ENCODE data around the gene DNAH1. TPM values are rescaled to one million over a fixed set of nuclear protein-coding genes. Genes with fewer than 3 reads are reported as not detected.

Gene DNAH1
- total and polyA plus RNA-seq, 2 of the 4 experiments (the other 2 are of a cell fraction): 2.0 to 4.0 TPM

DNA sequence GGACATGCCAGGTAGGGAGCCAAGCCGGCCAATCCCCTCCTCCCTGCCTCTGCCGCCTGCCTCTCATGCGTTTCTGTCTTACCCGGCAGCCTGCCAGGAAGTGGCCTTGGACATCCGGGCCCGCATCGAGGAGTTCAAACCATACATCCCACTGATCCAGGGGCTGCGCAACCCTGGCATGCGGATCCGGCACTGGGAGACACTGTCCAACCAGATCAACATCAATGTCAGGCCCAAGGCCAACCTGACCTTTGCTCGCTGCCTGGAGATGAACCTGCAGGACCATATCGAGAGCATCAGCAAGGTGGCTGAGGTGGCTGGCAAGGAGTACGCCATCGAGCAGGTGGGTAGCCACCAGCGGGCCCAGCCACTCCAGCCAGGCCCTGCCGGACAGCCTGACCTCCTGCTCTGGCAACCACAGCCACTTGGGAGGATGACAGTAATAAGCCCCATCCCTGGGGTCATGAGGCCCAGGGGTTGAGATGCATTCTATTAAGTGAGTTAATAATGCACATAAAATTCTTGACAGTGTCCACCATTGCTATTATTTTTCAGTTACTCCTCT is 37.3 kb downstream of the DNAH1 start:
- Histone ChIP-seq H3K27ac (ENCODE audit: insufficient read depth, low read length) (no peak overlapping the region), H3K27me3 (ENCODE audit: control insufficient read depth, insufficient read depth, low read length) (no peaks in the 10 kb centered on the region), H2AK9ac (replicated peaks; ENCODE audit: low read depth, low read length, poor library complexity) (no peak overlapping the region), H3K36me3 (ENCODE audit: control insufficient read depth, insufficient read depth, low read length) (peaks cover 7% of the 10 kb centered on the region; the same call in 1 of the 2 replicates), H3K56ac (ENCODE audit: extremely low read depth, insufficient read depth, low read length) (no peak overlapping the region), H2BK20ac (ENCODE audit: low read depth, low read length) (no peak overlapping the region), H3K9me1 (ENCODE audit: insufficient read depth, low read length) (peaks cover 5% of the 10 kb centered on the region; the same call in 1 of the 2 replicates), H3K18ac (ENCODE audit: low read depth, low read length) (no peak overlapping the region), H4K5ac (ENCODE audit: low read depth, low read length) (no peak overlapping the region), H4K91ac (ENCODE audit: insufficient read depth, low read depth, low read length) (no peak overlapping the region), H3K4me1 (ENCODE audit: control insufficient read depth, insufficient read depth, low read length) (no peaks in the 10 kb centered on the region), H4K8ac (ENCODE audit: low read depth in 2 of 2, low read length in 2 of 2) (no peak overlapping the region), H3K4me3 (ENCODE audit: insufficient read depth, low read depth, low read length) (no peak overlapping the region), H3K9me3 (ENCODE audit: control insufficient read depth, insufficient read depth, low read length) (no peaks in the 10 kb centered on the region), H2BK5ac (ENCODE audit: low read depth, low read length, poor library complexity, severe bottlenecking) (no peak overlapping the region), H3K4me2 (ENCODE audit: low read depth, low read length) (no peak overlapping the region), H2BK120ac (ENCODE audit: low read depth, low read length) (no peak overlapping the region), H3K79me1 (ENCODE audit: low read depth in 1 of 2, low read length in 2 of 2) (no peaks in the 10 kb centered on the region), H2AFZ (replicated peaks; ENCODE audit: low read length, poor library complexity) (no peak overlapping the region), H3K4ac (ENCODE audit: low read depth, low read length) (no peak overlapping the region), H4K20me1 (ENCODE audit: insufficient read depth, low read length) (no peaks in the 10 kb centered on the region), H3K9ac (ENCODE audit: low read depth, low read length) (no peak overlapping the region), H2BK15ac (ENCODE audit: low read depth, low read length) (no peak overlapping the region), H3K14ac (replicated peaks; ENCODE audit: low read depth, low read length) (no peak overlapping the region), H2AK5ac (ENCODE audit: low read depth, low read length) (no peak overlapping the region), H3K23ac (ENCODE audit: low read depth, low read length) (no peak overlapping the region)
- WGBS, 2 experiments (ENCODE audit: extremely low coverage in 2 of 2, insufficient read length in 1 of 2): 96% methylated on average over 4 of the region's 16 CpGs; no CpG with 5 or more reads in 1 of the 2 experiments
- CTCF ChIA-PET: interaction anchor here (0.8 kb wide), 1 partner anchor 14 kb away, joined by 3 read pairs; no protein-coding TSS in a partner anchor
- in situ Hi-C loops (cut with MboI; ENCODE audit: low sequenced_read_pairs) (no loop called here), intact Hi-C loops (cut with micrococcal nuclease) (no loop called here), dilution Hi-C loops (cut with HindIII; ENCODE audit: low sequenced_read_pairs, unreplicated experiment) (no loop called here)
- no TSS peak for BruUV-seq (replicated peaks)
- POLR2A ChIA-PET (ENCODE audit: unreplicated experiment): no interaction called here
- ATAC-seq (ENCODE audit: low read depth) (no peak), DNase-seq (no peak)
- TF ChIP-seq, protein P1, sequence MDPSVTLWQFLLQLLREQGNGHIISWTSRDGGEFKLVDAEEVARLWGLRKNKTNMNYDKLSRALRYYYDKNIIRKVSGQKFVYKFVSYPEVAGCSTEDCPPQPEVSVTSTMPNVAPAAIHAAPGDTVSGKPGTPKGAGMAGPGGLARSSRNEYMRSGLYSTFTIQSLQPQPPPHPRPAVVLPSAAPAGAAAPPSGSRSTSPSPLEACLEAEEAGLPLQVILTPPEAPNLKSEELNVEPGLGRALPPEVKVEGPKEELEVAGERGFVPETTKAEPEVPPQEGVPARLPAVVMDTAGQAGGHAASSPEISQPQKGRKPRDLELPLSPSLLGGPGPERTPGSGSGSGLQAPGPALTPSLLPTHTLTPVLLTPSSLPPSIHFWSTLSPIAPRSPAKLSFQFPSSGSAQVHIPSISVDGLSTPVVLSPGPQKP (IDR thresholded peaks at IDR 0.05; ENCODE audit: borderline replicate concordance, low read depth, low read length): no peak
- TF ChIP-seq BHLHE40 (IDR thresholded peaks at IDR 0.05; ENCODE audit: low read depth, low read length) (no peak), POLR2A (IDR thresholded peaks at IDR 0.05; ENCODE audit: low read depth, low read length) (no peak), RFX5 (IDR thresholded peaks at IDR 0.05; ENCODE audit: low read depth, low read length) (no peak), MAZ (IDR thresholded peaks at IDR 0.05; ENCODE audit: borderline replicate concordance, low read depth, low read length) (no peak), RCOR1 (IDR thresholded peaks at IDR 0.05; ENCODE audit: insufficient replicate concordance, low read length) (no peak), CHD1 (IDR thresholded peaks at IDR 0.05; ENCODE audit: low read depth, low read length) (no peak), MAFK (IDR thresholded peaks at IDR 0.05; ENCODE audit: low read depth, low read length) (no peak), FOS (IDR thresholded peaks at IDR 0.05; ENCODE audit: low read depth, low read length) (no peak), MXI1 (IDR thresholded peaks at IDR 0.05; ENCODE audit: borderline replicate concordance, low read depth, low read length) (no peak), NFE2L2 (IDR thresholded peaks at IDR 0.05; ENCODE audit: low read depth, low read length) (no peak), CEBPB (IDR thresholded peaks at IDR 0.05; ENCODE audit: low read depth, low read length) (no peak), SMC3 (IDR thresholded peaks at IDR 0.05; ENCODE audit: low read depth, low read length) (no peak), RAD21 (IDR thresholded peaks at IDR 0.05; ENCODE audit: low read length) (no peak)
- TF ChIP-seq, protein P2, sequence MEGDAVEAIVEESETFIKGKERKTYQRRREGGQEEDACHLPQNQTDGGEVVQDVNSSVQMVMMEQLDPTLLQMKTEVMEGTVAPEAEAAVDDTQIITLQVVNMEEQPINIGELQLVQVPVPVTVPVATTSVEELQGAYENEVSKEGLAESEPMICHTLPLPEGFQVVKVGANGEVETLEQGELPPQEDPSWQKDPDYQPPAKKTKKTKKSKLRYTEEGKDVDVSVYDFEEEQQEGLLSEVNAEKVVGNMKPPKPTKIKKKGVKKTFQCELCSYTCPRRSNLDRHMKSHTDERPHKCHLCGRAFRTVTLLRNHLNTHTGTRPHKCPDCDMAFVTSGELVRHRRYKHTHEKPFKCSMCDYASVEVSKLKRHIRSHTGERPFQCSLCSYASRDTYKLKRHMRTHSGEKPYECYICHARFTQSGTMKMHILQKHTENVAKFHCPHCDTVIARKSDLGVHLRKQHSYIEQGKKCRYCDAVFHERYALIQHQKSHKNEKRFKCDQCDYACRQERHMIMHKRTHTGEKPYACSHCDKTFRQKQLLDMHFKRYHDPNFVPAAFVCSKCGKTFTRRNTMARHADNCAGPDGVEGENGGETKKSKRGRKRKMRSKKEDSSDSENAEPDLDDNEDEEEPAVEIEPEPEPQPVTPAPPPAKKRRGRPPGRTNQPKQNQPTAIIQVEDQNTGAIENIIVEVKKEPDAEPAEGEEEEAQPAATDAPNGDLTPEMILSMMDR (conservative IDR thresholded peaks at IDR 0.05; ENCODE audit: low read depth, low read length): no peak
- TF ChIP-seq, protein P3, sequence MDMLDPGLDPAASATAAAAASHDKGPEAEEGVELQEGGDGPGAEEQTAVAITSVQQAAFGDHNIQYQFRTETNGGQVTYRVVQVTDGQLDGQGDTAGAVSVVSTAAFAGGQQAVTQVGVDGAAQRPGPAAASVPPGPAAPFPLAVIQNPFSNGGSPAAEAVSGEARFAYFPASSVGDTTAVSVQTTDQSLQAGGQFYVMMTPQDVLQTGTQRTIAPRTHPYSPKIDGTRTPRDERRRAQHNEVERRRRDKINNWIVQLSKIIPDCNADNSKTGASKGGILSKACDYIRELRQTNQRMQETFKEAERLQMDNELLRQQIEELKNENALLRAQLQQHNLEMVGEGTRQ (IDR thresholded peaks at IDR 0.05; ENCODE audit: low read depth, low read length): no peak
